GM19351 (cell line): Measurements from ENCODE around the gene SERF1B.
A peak's percentile ranks its signal among the peaks of the same experiment; 100 is the strongest.
"Not testable (repeated sequence)": the region's sequence is repeated elsewhere in the genome, so short reads cannot be mapped to it uniquely, and the experiment has no call there.

Experiments used
- ATAC-seq: cut with Tn5 transposase; IDR thresholded peaks from one replicate; pipeline ENCODE4 v1.9.1; 2021; ENCODE audit warnings: mild to moderate bottlenecking, moderate library complexity; ENCODE audit not compliant: unreplicated experiment

Gene SERF1B

DNA sequence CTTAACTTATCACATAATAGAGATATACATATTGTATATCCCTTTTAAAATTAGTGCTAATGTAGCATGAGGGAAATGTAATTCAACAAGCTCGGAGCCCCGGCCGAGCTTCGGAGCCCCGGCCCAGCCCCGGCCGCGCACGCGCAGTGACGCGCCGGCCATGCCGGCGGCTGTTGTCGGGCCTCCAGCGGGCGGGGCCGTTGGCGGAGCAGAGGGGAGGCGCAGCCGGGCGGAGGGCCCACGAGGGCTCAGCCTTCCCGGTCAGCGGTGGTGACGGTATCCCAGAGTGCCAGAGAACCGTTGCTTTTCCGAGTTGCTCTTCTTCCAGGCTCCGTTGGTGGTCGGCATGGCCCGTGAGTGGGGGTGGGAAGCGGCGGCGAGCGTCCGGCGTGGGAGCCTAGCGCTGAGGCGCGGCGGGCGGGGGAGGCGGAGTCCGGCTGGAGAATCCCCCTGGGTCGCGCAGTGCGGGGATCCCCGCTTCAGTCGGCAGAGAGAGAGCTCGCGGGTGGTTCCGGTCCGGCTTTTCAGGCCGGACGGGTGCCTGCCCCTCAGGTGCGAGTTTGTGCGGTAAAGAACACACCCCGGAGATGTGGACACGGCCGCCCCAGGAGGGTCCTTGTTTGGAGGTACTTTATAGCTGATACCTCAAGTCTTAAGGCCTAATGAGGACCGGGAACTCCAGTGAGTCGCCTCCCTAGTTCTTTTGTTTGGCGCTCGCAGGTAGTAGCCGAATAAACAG is at the start of gene SERF1B:
Gene SERF1B, plus strand, starts transcription at position 146 of the 739 bp plus-strand sequence. Its CDS starts 201 bp downstream, at position 347.
- ATAC-seq: peak; percentile 85

DNA sequence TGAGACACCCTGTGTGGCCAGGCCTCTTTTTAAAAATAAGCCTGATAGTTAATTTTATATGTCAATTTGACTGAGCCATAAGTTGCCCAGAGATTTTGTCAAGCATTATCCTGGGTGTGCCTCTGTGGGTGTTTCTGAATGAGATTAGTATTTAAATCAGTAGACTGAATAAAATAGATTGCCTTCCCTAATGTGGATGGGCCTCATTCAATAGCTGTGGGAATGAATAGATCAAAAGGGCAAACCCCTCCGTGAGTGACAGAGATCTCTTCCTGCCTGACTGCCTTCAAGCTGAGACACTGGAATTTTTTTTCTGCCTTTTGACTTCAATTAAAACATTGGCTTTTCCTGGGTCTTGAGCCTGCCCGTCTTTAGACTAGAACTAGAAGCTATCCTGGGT is 33.3 kb upstream of the SERF1B start:
- ATAC-seq: not testable (repeated sequence)

GRCh38 chr5:69995535-69995934 is 29.5 kb upstream of the SERF1B start:
- not testable (repeated sequence) for ATAC-seq

DNA sequence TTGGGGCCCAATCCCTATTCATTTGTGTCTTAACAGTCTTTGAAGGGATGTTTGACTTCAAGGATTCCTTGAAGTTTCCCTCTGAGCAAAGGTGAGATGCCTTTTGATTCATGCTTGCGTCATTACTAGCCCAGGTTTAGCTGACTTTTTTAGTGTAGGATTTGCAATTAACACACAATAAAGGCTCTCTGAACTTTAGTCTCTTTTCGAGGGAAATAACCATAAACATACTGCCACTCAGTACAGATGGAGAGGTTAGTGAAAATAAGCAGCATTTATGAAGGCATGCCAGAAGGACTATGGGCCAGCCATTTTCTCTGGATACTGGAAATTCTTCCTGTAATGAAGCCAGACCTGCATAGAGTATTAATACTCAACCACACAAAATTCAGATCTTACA is 4.4 kb upstream of the SERF1B start:
- ATAC-seq: not testable (repeated sequence)

GRCh38 chr5:70025845-70026145 is 744 bp downstream of the SERF1B start:
- peak; percentile 33 for ATAC-seq

DNA sequence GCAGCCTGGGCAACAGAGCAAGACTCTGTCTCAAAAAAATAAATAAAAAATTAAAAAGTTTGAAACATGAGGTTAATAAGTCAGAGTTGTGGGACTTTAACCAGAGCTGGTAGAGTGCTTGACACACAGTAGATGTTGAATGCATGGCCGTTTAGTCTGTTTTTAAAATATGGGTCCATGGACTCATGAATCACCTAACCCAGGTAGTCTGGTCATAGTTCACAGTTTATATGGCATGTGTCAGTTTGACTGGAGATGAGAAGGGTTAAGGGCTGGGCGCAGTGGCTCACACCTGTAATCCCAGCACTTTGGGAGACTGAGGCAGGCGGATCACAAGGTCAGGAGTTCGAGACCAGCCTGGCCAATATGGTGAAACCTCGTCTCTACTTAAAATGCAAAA is 6.2 kb downstream of the SERF1B start:
- not testable (repeated sequence) for ATAC-seq

DNA sequence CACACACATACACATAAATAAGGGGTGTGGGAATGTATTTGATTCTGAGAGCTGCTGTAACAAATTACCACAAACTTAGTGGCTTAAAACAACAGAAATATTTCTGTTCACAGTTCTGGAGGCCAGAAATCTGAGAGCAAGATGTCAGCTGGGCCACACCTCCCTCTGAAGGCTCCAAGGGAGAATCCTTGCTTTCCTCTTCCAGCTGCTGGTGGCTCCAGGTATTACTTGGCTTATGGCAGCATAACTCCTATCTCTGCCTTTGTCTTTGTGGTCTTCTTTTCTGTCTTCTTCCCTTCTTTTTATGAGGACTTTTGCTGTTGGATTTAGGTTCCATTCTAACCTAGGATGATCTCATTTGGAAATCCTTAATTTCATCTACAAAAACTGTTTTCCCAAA is 16.4 kb downstream of the SERF1B start:
- not testable (repeated sequence) for ATAC-seq

DNA sequence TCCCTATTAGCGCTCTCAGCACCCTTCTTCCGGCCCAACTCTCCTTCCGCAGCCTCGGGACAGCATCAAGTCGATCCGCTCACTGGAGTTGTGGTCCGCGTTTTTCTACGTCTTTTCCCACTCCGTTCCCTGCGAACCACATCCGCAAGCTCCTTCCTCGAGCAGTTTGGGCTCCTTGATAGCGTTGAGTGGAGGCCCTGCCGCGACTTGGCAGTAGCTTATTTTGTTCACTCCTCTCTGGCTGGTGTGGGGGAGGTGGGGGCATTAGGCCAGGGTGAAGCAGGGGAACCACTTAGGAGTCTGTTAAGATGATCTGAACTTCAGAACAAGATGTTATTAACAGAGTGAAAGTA is 24.7 kb downstream of the SERF1B start:
- ATAC-seq: not testable (repeated sequence)

- not testable (repeated sequence) for ATAC-seq
These were observed 31.4 kb downstream of the SERF1B start for GRCh38 chr5:70056289-70056942.

DNA sequence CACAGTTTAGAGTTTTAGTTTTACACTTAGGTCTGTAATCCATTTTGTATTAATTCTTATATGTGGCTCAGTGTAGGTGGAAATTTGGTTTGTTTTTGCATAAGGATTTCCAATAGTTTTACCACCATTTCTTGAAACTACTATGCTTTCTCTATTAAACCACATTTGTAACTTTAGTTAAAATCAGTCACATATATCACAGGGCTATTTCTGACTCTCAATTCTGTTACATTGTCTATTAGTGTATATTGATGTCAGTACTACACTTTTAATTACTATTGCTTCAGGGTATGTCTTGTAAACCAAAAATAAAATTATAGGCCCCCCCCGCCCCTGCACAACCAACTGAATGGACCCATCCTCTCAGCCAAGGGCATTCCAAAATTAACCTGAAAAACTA is 32.1 kb downstream of the SERF1B start:
- not testable (repeated sequence) for ATAC-seq

DNA sequence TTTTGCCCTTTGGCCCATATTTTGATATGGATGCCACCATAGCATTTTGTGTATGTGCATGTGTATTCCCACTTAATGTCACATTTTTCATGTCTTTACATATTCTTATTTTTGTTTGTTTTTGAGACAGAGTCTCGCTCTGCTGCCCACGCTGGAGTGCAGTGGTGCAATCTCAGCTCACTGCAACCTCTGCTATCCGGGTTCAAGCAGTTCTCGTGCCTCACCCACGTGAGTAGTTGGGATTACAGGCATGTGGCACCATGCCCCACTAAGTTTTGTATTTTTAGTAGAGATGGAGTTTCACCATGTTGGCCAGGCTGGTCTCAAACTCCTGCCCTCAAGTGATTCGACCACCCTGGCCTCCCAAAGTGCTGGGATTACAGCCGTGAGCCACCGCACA is 52.6 kb downstream of the SERF1B start:
- not testable (repeated sequence) for ATAC-seq

DNA sequence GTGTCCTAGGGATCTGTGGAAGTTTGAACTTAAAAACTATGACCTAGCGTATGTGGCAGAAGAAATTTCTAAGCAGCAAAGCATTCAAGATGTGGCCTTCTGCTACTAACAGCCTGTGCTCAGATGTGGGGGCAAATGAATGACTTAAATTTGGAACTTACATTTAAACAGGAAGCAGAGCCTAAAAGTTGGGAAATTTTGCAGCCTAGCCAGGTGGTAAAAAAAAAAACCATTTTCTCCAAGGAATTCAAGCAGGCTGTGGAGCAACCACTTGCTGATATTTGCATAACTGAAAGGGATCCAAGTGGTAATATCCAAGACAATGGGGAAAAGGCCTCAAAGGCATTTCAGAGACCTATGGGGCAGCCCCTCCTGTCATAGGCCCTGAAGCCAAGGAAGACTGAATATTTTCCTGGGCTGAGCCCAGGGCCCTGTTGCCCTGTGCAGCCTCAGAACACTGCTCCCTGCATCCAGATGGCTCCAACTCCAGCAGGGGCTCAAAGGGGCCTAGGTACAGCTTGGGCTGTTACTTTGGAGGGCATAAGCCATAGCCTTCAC is 63.9 kb downstream of the SERF1B start:
- ATAC-seq: not testable (repeated sequence)

DNA sequence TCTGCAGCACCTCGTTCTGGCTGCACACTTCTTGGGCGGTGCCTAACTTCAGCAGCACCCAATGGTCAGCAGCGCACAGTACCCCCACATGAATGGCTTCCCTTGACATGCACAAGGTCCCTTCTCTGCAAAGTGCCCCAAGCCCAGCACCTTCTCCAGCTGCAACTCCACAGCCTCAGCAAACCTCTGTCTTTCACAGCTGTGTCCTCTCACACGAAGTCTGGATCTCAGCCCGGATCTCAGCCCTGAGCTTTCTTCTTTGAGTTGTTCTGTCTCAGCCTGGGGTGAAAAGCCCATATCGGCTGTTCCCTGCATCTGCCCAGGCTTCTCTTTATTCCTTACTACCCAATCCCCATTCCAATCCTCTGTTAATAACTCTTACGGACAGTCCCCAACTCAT is 66.7 kb downstream of the SERF1B start:
- ATAC-seq: not testable (repeated sequence)
